GM21576 (cell line): ENCODE measurements around the gene FLCN.

Experiments used
- ATAC-seq: cut with Tn5 transposase; IDR thresholded peaks from one replicate; pipeline ENCODE4 v1.9.1; 2021; ENCODE audit warnings: mild to moderate bottlenecking, moderate library complexity; ENCODE audit not compliant: unreplicated experiment

Gene FLCN

GRCh38 chr17:17236295-17237025 is 508 bp downstream of the FLCN start:
- peak; percentile 32 for ATAC-seq

- ATAC-seq, result no peak
Measured at GRCh38 chr17:17235212-17236174, 1.5 kb downstream of the FLCN start.

- ATAC-seq, result no peak
Measured at GRCh38 chr17:17232303-17232621, 4.7 kb downstream of the FLCN start.

GRCh38 chr17:17231621-17232302 is 5.2 kb downstream of the FLCN start:
- no peak for ATAC-seq

- no peak for ATAC-seq
Measured at GRCh38 chr17:17229416-17230384, 7.3 kb downstream of the FLCN start.

GRCh38 chr17:17228521-17229279 is 8.3 kb downstream of the FLCN start:
- ATAC-seq, result no peak

- no peak for ATAC-seq
Measured at GRCh38 chr17:17227608-17228520, 9.1 kb downstream of the FLCN start.

- ATAC-seq, result no peak
Measured at GRCh38 chr17:17226451-17227265, 10.3 kb downstream of the FLCN start.

- no peak for ATAC-seq
Measured at GRCh38 chr17:17225901-17226300, 11.1 kb downstream of the FLCN start.

GRCh38 chr17:17224137-17224536 is 12.8 kb downstream of the FLCN start:
- ATAC-seq, result no peak

GRCh38 chr17:17223736-17224135 is 13.2 kb downstream of the FLCN start:
- no peak for ATAC-seq

GRCh38 chr17:17221329-17221728 is 15.6 kb downstream of the FLCN start:
- no peak for ATAC-seq

- no peak for ATAC-seq
Measured at GRCh38 chr17:17220529-17220928, 16.4 kb downstream of the FLCN start.

- no peak for ATAC-seq
Measured at GRCh38 chr17:17217995-17218394, 19.0 kb downstream of the FLCN start.

GRCh38 chr17:17216776-17217175 is 20.2 kb downstream of the FLCN start:
- ATAC-seq, result no peak

GRCh38 chr17:17216236-17216635 is 20.7 kb downstream of the FLCN start:
- no peak for ATAC-seq

GRCh38 chr17:17215575-17215974 is 21.4 kb downstream of the FLCN start:
- ATAC-seq, result no peak
